Trophoblast cell (in vitro differentiated cells and primary cell): Measurements from ENCODE around the gene CRISPLD2.

ENCODE experiments used
- DNase-seq, 2 donors: peaks; one replicate each; pipeline ENCODE4 v3.0.0-alpha.2; 2016
- H2AFZ ChIP-seq: 2 replicates; pipeline ENCODE4 v1.6.1; 2013; ENCODE audit warnings: low read length, moderate library complexity, mild to moderate bottlenecking; ENCODE audit not compliant: insufficient read depth, poor library complexity
- H2AK5ac ChIP-seq: 2 replicates; pipeline ENCODE4 v1.6.1; 2013; ENCODE audit warnings: mild to moderate bottlenecking, low read length
- H2BK120ac ChIP-seq: 2 replicates; pipeline ENCODE4 v1.6.1; 2013; ENCODE audit warnings: low read length, mild to moderate bottlenecking, moderate library complexity; ENCODE audit not compliant: insufficient read depth, poor library complexity
- H2BK12ac ChIP-seq: 2 replicates; pipeline ENCODE4 v1.6.1; 2013; ENCODE audit warnings: mild to moderate bottlenecking, low read length, moderate library complexity
- H2BK5ac ChIP-seq: 2 replicates; pipeline ENCODE4 v1.6.1; 2013; ENCODE audit warnings: low read length, low read depth, moderate library complexity, mild to moderate bottlenecking; ENCODE audit not compliant: poor library complexity
- H3K14ac ChIP-seq: 2 replicates; pipeline ENCODE4 v1.6.1; 2013; ENCODE audit warnings: mild to moderate bottlenecking, low read length
- H3K18ac ChIP-seq: 2 replicates; pipeline ENCODE4 v1.6.1; 2013; ENCODE audit warnings: mild to moderate bottlenecking, low read length
- H3K23ac ChIP-seq: 2 replicates; pipeline ENCODE4 v1.6.1; 2013; ENCODE audit warnings: low read length
- H3K27ac ChIP-seq: 2 replicates; pipeline ENCODE4 v1.5.1; 2013; ENCODE audit warnings: low read depth, mild to moderate bottlenecking, inconsistent platforms, low read length, moderate library complexity
- H3K27me3 ChIP-seq: 2 replicates; pipeline ENCODE4 v1.6.1; 2013; ENCODE audit warnings: inconsistent platforms, mild to moderate bottlenecking, low read length, moderate library complexity; ENCODE audit not compliant: insufficient read depth
- H3K36me3 ChIP-seq, 2 experiments: 1 replicate in 1 of 2; 2 replicates in 1 of 2; pipeline ENCODE4 v1.6.1; 2013; ENCODE audit warnings: low read length in 2 of 2, mild to moderate bottlenecking in 2 of 2, moderate library complexity in 1 of 2; ENCODE audit not compliant: insufficient read depth in 2 of 2, control insufficient read depth in 1 of 2
- H3K4ac ChIP-seq: 2 replicates; pipeline ENCODE4 v1.6.1; 2013; ENCODE audit warnings: low read depth, mild to moderate bottlenecking, low read length, moderate library complexity
- H3K4me1 ChIP-seq, 2 experiments: 1 replicate in 1 of 2; 2 replicates in 1 of 2; pipeline ENCODE4 v1.6.1; 2013; ENCODE audit warnings: low read length in 2 of 2, mild to moderate bottlenecking in 2 of 2, moderate library complexity in 1 of 2; ENCODE audit not compliant: insufficient read depth in 2 of 2, control insufficient read depth in 1 of 2
- H3K4me2 ChIP-seq: 2 replicates; pipeline ENCODE4 v1.6.1; 2013; ENCODE audit warnings: inconsistent platforms, mild to moderate bottlenecking, low read length, moderate library complexity
- H3K4me3 ChIP-seq: 2 replicates; pipeline ENCODE4 v1.5.1; 2013; ENCODE audit warnings: mild to moderate bottlenecking, low read depth, low read length, inconsistent platforms
- H3K79me1 ChIP-seq: one replicate; pipeline ENCODE4 v1.6.1; 2013; ENCODE audit warnings: low read length
- H3K79me2 ChIP-seq: 2 replicates; pipeline ENCODE4 v1.6.1; 2013; ENCODE audit warnings: low read length, mild to moderate bottlenecking; ENCODE audit not compliant: control insufficient read depth, insufficient read depth, poor library complexity
- H3K9ac ChIP-seq: 2 replicates; pipeline ENCODE4 v1.6.1; 2013; ENCODE audit warnings: mild to moderate bottlenecking, low read length
- H3K9me3 ChIP-seq: 2 replicates; pipeline ENCODE4 v1.6.1; 2013; ENCODE audit warnings: low read depth, mild to moderate bottlenecking, control low read depth, inconsistent platforms, low read length; ENCODE audit not compliant: insufficient read depth
- H4K12ac ChIP-seq: 2 replicates; pipeline ENCODE4 v1.6.1; 2013; ENCODE audit warnings: low read depth, mild to moderate bottlenecking, low read length, moderate library complexity
- H4K8ac ChIP-seq: 2 replicates; pipeline ENCODE4 v1.6.1; 2013; ENCODE audit warnings: low read depth, mild to moderate bottlenecking, low read length, moderate library complexity
- H4K91ac ChIP-seq: one replicate; pipeline ENCODE4 v1.6.1; 2013; ENCODE audit warnings: low read depth, mild to moderate bottlenecking, low read length, moderate library complexity
- WGBS: extraction: QIAGEN DNeasy Blood & Tissue Kit; methylation state at CpG from one replicate; pipeline ENCODE4 v1.1.7; 2013; ENCODE audit warnings: missing lambda C conversion rate; ENCODE audit not compliant: insufficient read length, insufficient coverage; ENCODE audit errors: extremely low coverage; 5-methylcytosine and 5-hydroxymethylcytosine counted together

CRISPLD2 gene

GRCh38 chr16:84875846-84876245, 56.1 kb downstream of the CRISPLD2 start:
- H2BK120ac ChIP-seq = no peak overlapping the region
- H4K8ac ChIP-seq = no peak overlapping the region
- no peak overlapping the region for H3K9ac ChIP-seq
- H3K27me3 ChIP-seq = no peaks in the 10 kb centered on the region
- no peak overlapping the region for H3K4ac ChIP-seq
- no peak for DNase-seq
- peaks cover 0 to 12% of the 10 kb centered on the region in 2 experiments for H3K4me1 ChIP-seq
- H2BK12ac ChIP-seq = no peak overlapping the region
- no peak overlapping the region for H4K12ac ChIP-seq
- H3K23ac ChIP-seq = no peak overlapping the region
- WGBS = no CpG with 5 or more reads among the region's 6 CpGs
- H3K18ac ChIP-seq = no peak overlapping the region
- peaks cover 6% of the 10 kb centered on the region for H3K79me1 ChIP-seq
- no peak overlapping the region for H3K4me3 ChIP-seq
- H4K91ac ChIP-seq = no peak overlapping the region
- H3K79me2 ChIP-seq = no peaks in the 10 kb centered on the region
- H2AFZ ChIP-seq = no peak overlapping the region
- H3K27ac ChIP-seq = no peak overlapping the region
- H3K4me2 ChIP-seq = no peak overlapping the region
- H2BK5ac ChIP-seq = no peak overlapping the region
- peaks cover 40 to 55% of the 10 kb centered on the region in 2 experiments for H3K36me3 ChIP-seq
- no peak overlapping the region for H3K14ac ChIP-seq
- no peak overlapping the region for H2AK5ac ChIP-seq
- peaks cover 1% of the 10 kb centered on the region for H3K9me3 ChIP-seq

GRCh38 chr16:84876873-84877606, 57.3 kb downstream of the CRISPLD2 start:
- H3K36me3 ChIP-seq = peaks cover 41 to 53% of the 10 kb centered on the region in 2 experiments
- H3K4me2 ChIP-seq = no peak overlapping the region
- H2AK5ac ChIP-seq = no peak overlapping the region
- peaks cover 2% of the 10 kb centered on the region for H3K79me2 ChIP-seq
- H3K14ac ChIP-seq = no peak overlapping the region
- no peak overlapping the region for H3K18ac ChIP-seq
- no peaks in the 10 kb centered on the region for H3K27me3 ChIP-seq
- no peak overlapping the region for H2BK5ac ChIP-seq
- no peak overlapping the region for H3K4me3 ChIP-seq
- H4K12ac ChIP-seq = no peak overlapping the region
- no peak overlapping the region for H2AFZ ChIP-seq
- no peak overlapping the region for H3K27ac ChIP-seq
- H4K91ac ChIP-seq = no peak overlapping the region
- DNase-seq = no peak
- H3K4me1 ChIP-seq = peaks cover 5 to 15% of the 10 kb centered on the region in 2 experiments
- H3K79me1 ChIP-seq = peaks cover 9% of the 10 kb centered on the region
- H3K4ac ChIP-seq = no peak overlapping the region
- no peak overlapping the region for H4K8ac ChIP-seq
- H3K9ac ChIP-seq = no peak overlapping the region
- H2BK12ac ChIP-seq = no peak overlapping the region
- no peak overlapping the region for H3K23ac ChIP-seq
- no peak overlapping the region for H2BK120ac ChIP-seq
- H3K9me3 ChIP-seq = peaks cover 1% of the 10 kb centered on the region
- WGBS = no CpG with 5 or more reads among the region's 13 CpGs

GRCh38 chr16:84878770-84879169, 59.0 kb downstream of the CRISPLD2 start:
- H3K9ac ChIP-seq = no peak overlapping the region

GRCh38 chr16:84879569-84880487, 60.0 kb downstream of the CRISPLD2 start:
- peak overlapping the region; percentile 70 for H3K27ac ChIP-seq
- no peak overlapping the region for H3K23ac ChIP-seq
- H3K9ac ChIP-seq = no peak overlapping the region
- DNase-seq = peak; percentile 52 to 59
- H2AK5ac ChIP-seq = no peak overlapping the region
- no peak overlapping the region for H4K8ac ChIP-seq
- H3K4me3 ChIP-seq = no peak overlapping the region
- H2BK120ac ChIP-seq = peak overlapping the region; percentile 56
- H3K4me1 ChIP-seq = peaks cover 21 to 34% of the 10 kb centered on the region in 2 experiments
- peaks cover 1% of the 10 kb centered on the region for H3K9me3 ChIP-seq
- peak overlapping the region; percentile 93 for H2BK12ac ChIP-seq
- H3K14ac ChIP-seq = no peak overlapping the region
- peak overlapping the region; percentile 71 for H4K91ac ChIP-seq
- no CpG with 5 or more reads among the region's 11 CpGs for WGBS
- H3K79me1 ChIP-seq = peaks cover 14% of the 10 kb centered on the region
- H4K12ac ChIP-seq = no peak overlapping the region
- H3K4me2 ChIP-seq = no peak overlapping the region
- H3K18ac ChIP-seq = no peak overlapping the region
- H3K79me2 ChIP-seq = peaks cover 2% of the 10 kb centered on the region
- H3K27me3 ChIP-seq = no peaks in the 10 kb centered on the region
- peaks cover 41 to 43% of the 10 kb centered on the region in 2 experiments for H3K36me3 ChIP-seq
- H3K4ac ChIP-seq = no peak overlapping the region
- H2AFZ ChIP-seq = no peak overlapping the region
- peak overlapping the region; percentile 70 for H2BK5ac ChIP-seq

More at GRCh38 chr16:84878770-84879169, 59.0 kb downstream of the CRISPLD2 start:
- peak overlapping the region; percentile 38 for H3K14ac ChIP-seq
- H2BK5ac ChIP-seq = peak overlapping the region; percentile 84
- peak overlapping the region; percentile 73 for H4K91ac ChIP-seq
- H3K27ac ChIP-seq = peak overlapping the region; percentile 70
- no peak overlapping the region for H4K12ac ChIP-seq
- peak overlapping the region; percentile 59 for H2BK12ac ChIP-seq
- H3K4me3 ChIP-seq = no peak overlapping the region
- H3K18ac ChIP-seq = peak overlapping the region; percentile 8
- no peak overlapping the region for H2AFZ ChIP-seq
- H4K8ac ChIP-seq = peak overlapping the region; percentile 19
- H3K36me3 ChIP-seq = peaks cover 37 to 45% of the 10 kb centered on the region in 2 experiments
- H3K79me2 ChIP-seq = peaks cover 2% of the 10 kb centered on the region
- peaks cover 12 to 25% of the 10 kb centered on the region in 2 experiments for H3K4me1 ChIP-seq
- H3K4me2 ChIP-seq = no peak overlapping the region
- no peak overlapping the region for H3K4ac ChIP-seq
- H3K9me3 ChIP-seq = peaks cover 1% of the 10 kb centered on the region
- DNase-seq = peak; percentile 65 to 68
- no peaks in the 10 kb centered on the region for H3K27me3 ChIP-seq
- peak overlapping the region; percentile 33 for H2BK120ac ChIP-seq
- H2AK5ac ChIP-seq = no peak overlapping the region
- WGBS = no CpG with 5 or more reads among the region's 5 CpGs
- peaks cover 12% of the 10 kb centered on the region for H3K79me1 ChIP-seq
- H3K23ac ChIP-seq = no peak overlapping the region
